ENCODE measurements around the gene SNCG. TPM values are rescaled to one million over a fixed set of nuclear protein-coding genes. Genes with fewer than 3 reads are reported as not detected.

SNCG gene
- total and polyA plus RNA-seq, 2 of the 8 experiments (the other 6 are each of a cell fraction or from before 2014, with no cell fraction given), result 4.4 to 12.2 TPM

GRCh38 chr10:86971232-86971991 lies 13.0 kb downstream of the SNCG start (continued):
- TF ChIP-seq CHD7 (IDR thresholded peaks at IDR 0.05; ENCODE audit: insufficient replicate concordance, low read length) (no peak), FOSL1 (IDR thresholded peaks at IDR 0.05; ENCODE audit: insufficient read depth, low read depth, low read length) (no peak), ASH2L (IDR thresholded peaks at IDR 0.05; ENCODE audit: low read length) (peak; percentile 78), EGR1 (IDR thresholded peaks at IDR 0.05; ENCODE audit: borderline replicate concordance, low read depth, low read length) (no peak)

Measured in H1 (cell line).